NCI-H82 treated with DMSO at 0.1 percent for 48 hours (cell line): ENCODE results near the gene RAB34.
A peak's percentile ranks its signal among the peaks of the same experiment; 100 is the strongest.
"Not testable (repeated sequence)": the region's sequence is repeated elsewhere in the genome, so short reads cannot be mapped to it uniquely, and the experiment has no call there.

ENCODE experiments used
- DNase-seq: peaks from one replicate; lab custom pipeline; 2025; ENCODE audit not compliant: unreplicated experiment; lab: John Stamatoyannopoulos, UW

RAB34 gene

DNA sequence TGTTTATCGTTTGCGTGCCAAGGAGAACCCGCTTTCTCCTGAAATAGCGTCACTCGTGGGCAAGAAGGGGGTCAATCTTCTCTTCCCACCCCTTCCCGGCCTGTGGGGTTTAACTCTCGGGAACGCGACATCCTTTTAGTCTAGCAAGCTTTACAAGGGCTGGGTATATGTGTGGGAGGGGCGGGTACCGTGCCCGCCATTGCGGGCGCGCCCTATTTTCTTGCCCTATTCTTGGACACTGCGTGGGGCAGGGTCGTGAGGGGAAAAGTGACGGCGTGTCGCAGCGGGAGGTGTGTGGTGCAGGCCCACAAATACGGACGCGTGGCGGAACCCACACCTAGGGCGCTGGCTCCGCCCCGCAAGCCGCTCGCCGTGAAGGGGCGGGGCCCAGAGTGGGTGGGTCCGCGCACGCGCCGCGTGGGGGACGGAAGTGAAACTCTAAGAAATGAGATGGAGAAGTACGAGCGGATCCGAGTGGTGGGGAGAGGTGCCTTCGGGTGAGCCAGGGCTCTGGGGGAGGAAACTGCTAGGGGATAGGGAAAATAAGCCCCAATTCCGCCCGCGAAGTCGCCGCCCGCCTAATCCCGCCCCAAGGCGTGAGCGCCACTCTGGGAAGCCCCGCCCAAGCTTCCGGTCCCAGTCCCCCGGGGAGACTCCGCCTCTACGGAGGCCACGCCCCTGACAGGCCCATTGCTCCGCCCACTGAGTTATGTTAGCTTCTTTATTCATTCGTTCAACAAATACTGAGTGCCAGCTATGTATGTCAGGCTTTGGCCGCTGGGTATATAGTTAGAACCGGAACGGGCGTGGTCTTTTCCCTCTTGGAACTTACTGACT, 10.9 kb upstream of the RAB34 start, which contains the start of gene NEK8:
NEK8 (plus strand) TSS at position 425 of the 837 bp plus-strand sequence; CDS start at position 451, 26 bp downstream.
- DNase-seq: peak; percentile 85

- DNase-seq: peak; percentile 97
Measured at GRCh38 chr17:28726627-28727491, 9.2 kb upstream of the RAB34 start.

- DNase-seq: peak; percentile 35
Measured at GRCh38 chr17:28726226-28726626, 8.6 kb upstream of the RAB34 start, which contains the start of gene TLCD1. Gene TLCD1 (minus strand): TSS chr17:28726233. CDS start chr17:28726097, 136 bp downstream.

GRCh38 chr17:28725660-28726225, 8.1 kb upstream of the RAB34 start:
- peak; percentile 85 for DNase-seq

- peak; percentile 85 for DNase-seq
Measured at GRCh38 chr17:28725166-28725659, 7.5 kb upstream of the RAB34 start.

DNA sequence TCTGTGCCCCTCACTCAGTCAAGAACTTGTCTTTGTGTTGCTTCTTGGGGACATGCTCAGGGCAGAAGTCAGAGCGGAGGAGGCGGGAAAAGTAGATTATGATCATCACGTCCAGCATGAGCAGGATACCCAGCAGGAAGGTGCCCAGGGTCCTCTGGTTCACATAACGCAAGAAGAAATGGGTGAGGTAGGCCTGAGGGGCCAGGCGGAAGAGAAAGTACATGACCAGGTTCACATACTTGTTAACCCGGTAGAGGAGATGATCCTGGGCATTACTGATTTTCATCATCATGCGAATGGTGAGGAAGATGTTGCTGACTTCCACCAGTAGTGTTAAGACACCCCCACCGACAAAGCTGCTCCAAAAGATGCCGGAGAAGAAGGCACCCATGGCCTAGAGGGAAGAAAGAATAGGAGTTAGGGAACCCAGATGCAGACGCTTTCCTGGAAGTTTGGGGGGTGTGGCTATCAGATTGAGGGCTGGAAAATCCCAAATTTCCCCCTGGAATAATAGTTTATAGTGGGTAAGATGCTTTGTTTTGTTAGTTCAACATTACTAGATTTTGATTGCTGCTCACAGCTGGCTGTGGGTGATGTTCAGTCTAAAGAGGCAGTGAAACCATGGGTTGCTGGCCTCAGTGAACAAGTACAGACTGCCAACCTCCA, 7.0 kb upstream of the RAB34 start:
- DNase-seq: no peak

- not testable (repeated sequence) for DNase-seq
Measured at GRCh38 chr17:28723836-28724499, 6.3 kb upstream of the RAB34 start.

- DNase-seq: no peak
Measured at GRCh38 chr17:28723159-28723835, 5.6 kb upstream of the RAB34 start.

GRCh38 chr17:28722417-28723158, 4.9 kb upstream of the RAB34 start:
- DNase-seq: no peak

DNA sequence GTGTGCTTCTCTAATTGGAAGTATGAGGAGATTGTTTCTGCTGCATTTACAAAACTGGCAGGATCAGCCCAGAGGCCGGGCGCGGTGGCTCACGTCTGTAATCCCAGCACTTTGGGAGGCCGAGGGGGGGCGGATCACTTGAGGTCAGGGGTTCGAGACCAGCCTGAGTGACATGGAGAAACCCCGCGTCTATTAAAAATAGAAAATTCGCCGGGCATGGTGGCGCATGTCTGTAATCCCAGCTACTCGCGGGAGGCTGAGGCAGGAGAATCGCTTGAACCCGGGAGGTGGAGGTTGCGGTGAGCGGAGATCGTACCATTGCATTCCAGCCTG, 3.3 kb upstream of the RAB34 start:
- DNase-seq: not testable (repeated sequence)

DNA sequence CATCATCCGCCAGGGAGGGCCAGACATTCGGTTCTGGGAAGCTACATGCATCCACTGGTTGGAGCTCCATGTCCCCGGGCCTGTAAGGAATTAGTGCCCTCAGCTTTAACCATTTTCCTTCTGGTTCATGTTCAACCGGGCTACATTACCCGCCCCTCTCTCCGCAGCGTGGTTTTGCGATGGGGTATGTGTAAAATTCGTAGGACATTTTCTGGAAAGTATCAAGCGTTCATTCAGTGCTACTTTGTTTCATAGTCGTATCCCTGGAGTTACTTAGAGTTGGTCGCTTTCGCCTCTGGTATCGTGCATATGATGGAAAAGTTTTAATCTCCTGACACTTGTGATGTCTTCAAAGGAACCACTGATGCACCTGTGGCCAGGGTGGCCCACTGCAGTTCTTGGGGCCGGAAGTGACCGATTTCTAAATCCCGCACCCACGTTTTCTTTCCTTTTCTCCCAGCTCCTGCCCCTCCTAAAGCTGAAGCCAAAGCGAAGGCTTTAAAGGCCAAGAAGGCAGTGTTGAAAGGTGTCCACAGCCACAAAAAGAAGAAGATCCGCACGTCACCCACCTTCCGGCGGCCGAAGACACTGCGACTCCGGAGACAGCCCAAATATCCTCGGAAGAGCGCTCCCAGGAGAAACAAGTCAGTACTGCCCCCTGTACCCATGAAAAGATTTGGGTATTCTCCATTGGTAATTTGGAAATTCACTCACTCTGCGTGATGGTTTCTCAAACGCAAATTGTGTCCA, 2.8 kb upstream of the RAB34 start:
- DNase-seq: no peak

- DNase-seq: no peak
Measured at GRCh38 chr17:28719021-28719433, 1.4 kb upstream of the RAB34 start.

DNA sequence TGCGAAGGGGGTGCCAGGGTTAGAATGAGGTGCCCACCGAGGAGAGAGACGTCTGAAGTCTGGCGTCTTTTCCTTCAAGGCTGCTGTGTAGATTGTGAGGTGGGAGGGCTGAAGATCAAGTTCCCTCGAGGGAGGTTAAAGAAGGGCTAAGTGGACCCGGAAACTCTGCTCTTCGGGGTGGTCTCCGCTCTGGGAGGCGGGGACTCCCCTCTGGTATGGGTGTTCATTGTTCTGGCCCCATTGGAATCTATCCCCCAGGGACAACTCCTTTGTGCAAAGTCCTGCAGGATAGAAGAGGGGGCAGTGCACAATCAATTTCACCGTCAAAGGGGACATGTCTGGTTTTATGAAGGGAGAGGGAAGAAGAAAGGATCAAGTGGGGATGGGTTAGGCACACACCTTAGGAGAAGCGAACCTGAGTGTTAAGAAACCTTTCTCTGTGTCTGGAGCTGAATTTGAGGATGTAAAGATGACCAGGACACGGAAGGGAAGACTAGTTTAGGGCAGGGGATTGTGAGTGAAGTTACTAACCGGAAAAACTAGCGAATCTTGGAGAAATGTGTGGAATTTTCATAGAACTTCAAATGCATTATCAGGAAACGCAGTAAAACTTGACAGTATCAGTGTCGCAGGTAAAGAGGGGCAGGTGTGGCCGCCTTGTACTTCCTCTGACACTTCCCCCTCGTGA, 809 bp upstream of the RAB34 start:
- no peak for DNase-seq

GRCh38 chr17:28716740-28717577, 709 bp downstream of the RAB34 start:
- no peak for DNase-seq

- no peak for DNase-seq
Measured at GRCh38 chr17:28715217-28715616, 2.5 kb downstream of the RAB34 start.

DNA sequence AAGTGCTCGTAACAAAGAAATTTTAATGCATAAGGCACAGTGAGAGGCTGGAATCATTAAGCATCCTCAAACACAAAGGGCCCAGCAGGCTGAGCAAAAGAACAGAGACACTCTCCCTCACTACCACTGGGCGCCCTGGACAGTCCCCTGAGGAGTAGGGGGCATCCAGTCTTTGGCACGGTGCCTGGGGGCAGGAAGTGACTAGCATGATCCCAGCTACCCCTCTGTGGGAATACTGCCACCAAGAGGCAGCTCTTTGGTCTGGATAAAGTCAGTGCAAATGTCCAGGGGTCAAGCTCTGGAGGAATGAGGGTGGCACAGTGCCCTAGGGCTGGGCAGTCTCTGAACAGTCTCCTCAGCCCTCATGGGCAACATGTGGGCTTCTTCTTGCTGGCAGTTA, 3.4 kb downstream of the RAB34 start:
- DNase-seq: no peak
